ENCODE data around the gene MFGE8.

Gene MFGE8

GRCh38 chr15:88896333-88897033 lies 16.7 kb downstream of the MFGE8 start:
- Histone ChIP-seq H3K4me1 (ENCODE audit: control insufficient read depth, insufficient read depth, low read length) (peaks cover 36% of the 10 kb centered on the region), H3K9me3 (replicated peaks; ENCODE audit: low read length) (no peaks in the 10 kb centered on the region), H3K36me3 (ENCODE audit: insufficient read depth, low read length) (peaks cover 22% of the 10 kb centered on the region), H3K9ac (ENCODE audit: low read depth, low read length) (no peak overlapping the region), H3K4me3 (ENCODE audit: low read length) (no peak overlapping the region), H3K4me2 (ENCODE audit: low read length) (no peak overlapping the region), H3K27me3 (ENCODE audit: control insufficient read depth, insufficient read depth, low read length) (peaks cover 14% of the 10 kb centered on the region)

GRCh38 chr15:88894819-88895767 lies 18.1 kb downstream of the MFGE8 start, which contains the start of gene HAPLN3:
TSS of gene HAPLN3 (minus strand) at chr15:88895544. CDS start at chr15:88887298, 8,246 bp downstream.
- H3K9ac ChIP-seq (ENCODE audit: low read depth, low read length), result peak within 1 kb of the TSS; percentile 50
- peaks cover 25% of the 10 kb centered on the region for H3K4me1 ChIP-seq (ENCODE audit: control insufficient read depth, insufficient read depth, low read length)
- peaks cover 14% of the 10 kb centered on the region for H3K27me3 ChIP-seq (ENCODE audit: control insufficient read depth, insufficient read depth, low read length)
- H3K4me3 ChIP-seq (ENCODE audit: low read length), result peak within 1 kb of the TSS; percentile 67
- peaks cover 8% of the 10 kb centered on the region for H3K36me3 ChIP-seq (ENCODE audit: insufficient read depth, low read length)
- H3K4me2 ChIP-seq (ENCODE audit: low read length), result peak within 1 kb of the TSS; percentile 81
- no peaks in the 10 kb centered on the region for H3K9me3 ChIP-seq (replicated peaks; ENCODE audit: low read length)

GRCh38 chr15:88894348-88894818 lies 18.8 kb downstream of the MFGE8 start:
- Histone ChIP-seq H3K27me3 (ENCODE audit: control insufficient read depth, insufficient read depth, low read length) (peaks cover 14% of the 10 kb centered on the region), H3K4me2 (ENCODE audit: low read length) (peak overlapping the region; percentile 81), H3K36me3 (ENCODE audit: insufficient read depth, low read length) (peaks cover 3% of the 10 kb centered on the region), H3K9me3 (replicated peaks; ENCODE audit: low read length) (no peaks in the 10 kb centered on the region), H3K4me3 (ENCODE audit: low read length) (peak overlapping the region; percentile 67), H3K9ac (ENCODE audit: low read depth, low read length) (no peak overlapping the region), H3K4me1 (ENCODE audit: control insufficient read depth, insufficient read depth, low read length) (peaks cover 25% of the 10 kb centered on the region)

- peaks cover 14% of the 10 kb centered on the region for H3K27me3 ChIP-seq (ENCODE audit: control insufficient read depth, insufficient read depth, low read length)
- H3K4me1 ChIP-seq (ENCODE audit: control insufficient read depth, insufficient read depth, low read length), result peaks cover 13% of the 10 kb centered on the region
- H3K4me2 ChIP-seq (ENCODE audit: low read length), result no peak overlapping the region
- no peaks in the 10 kb centered on the region for H3K36me3 ChIP-seq (ENCODE audit: insufficient read depth, low read length)
- no peaks in the 10 kb centered on the region for H3K9me3 ChIP-seq (replicated peaks; ENCODE audit: low read length)
- no peak overlapping the region for H3K9ac ChIP-seq (ENCODE audit: low read depth, low read length)
- H3K4me3 ChIP-seq (ENCODE audit: low read length), result no peak overlapping the region
Measured at GRCh38 chr15:88891540-88892254, 21.5 kb downstream of the MFGE8 start.

GRCh38 chr15:88890495-88890894 lies 22.7 kb downstream of the MFGE8 start:
- no peaks in the 10 kb centered on the region for H3K36me3 ChIP-seq (ENCODE audit: insufficient read depth, low read length)
- H3K4me3 ChIP-seq (ENCODE audit: low read length), result no peak overlapping the region
- peaks cover 14% of the 10 kb centered on the region for H3K27me3 ChIP-seq (ENCODE audit: control insufficient read depth, insufficient read depth, low read length)
- H3K9ac ChIP-seq (ENCODE audit: low read depth, low read length), result no peak overlapping the region
- no peak overlapping the region for H3K4me2 ChIP-seq (ENCODE audit: low read length)
- no peaks in the 10 kb centered on the region for H3K9me3 ChIP-seq (replicated peaks; ENCODE audit: low read length)
- peaks cover 11% of the 10 kb centered on the region for H3K4me1 ChIP-seq (ENCODE audit: control insufficient read depth, insufficient read depth, low read length)

GRCh38 chr15:88888719-88889118 lies 24.5 kb downstream of the MFGE8 start:
- Histone ChIP-seq H3K9ac (ENCODE audit: low read depth, low read length) (no peak overlapping the region), H3K4me3 (ENCODE audit: low read length) (no peak overlapping the region), H3K9me3 (replicated peaks; ENCODE audit: low read length) (no peaks in the 10 kb centered on the region), H3K27me3 (ENCODE audit: control insufficient read depth, insufficient read depth, low read length) (no peaks in the 10 kb centered on the region), H3K4me1 (ENCODE audit: control insufficient read depth, insufficient read depth, low read length) (no peaks in the 10 kb centered on the region), H3K36me3 (ENCODE audit: insufficient read depth, low read length) (no peaks in the 10 kb centered on the region), H3K4me2 (ENCODE audit: low read length) (no peak overlapping the region)

- no peak overlapping the region for H3K4me3 ChIP-seq (ENCODE audit: low read length)
- peaks cover 8% of the 10 kb centered on the region for H3K4me1 ChIP-seq (ENCODE audit: control insufficient read depth, insufficient read depth, low read length)
- no peaks in the 10 kb centered on the region for H3K36me3 ChIP-seq (ENCODE audit: insufficient read depth, low read length)
- no peaks in the 10 kb centered on the region for H3K9me3 ChIP-seq (replicated peaks; ENCODE audit: low read length)
- no peaks in the 10 kb centered on the region for H3K27me3 ChIP-seq (ENCODE audit: control insufficient read depth, insufficient read depth, low read length)
- H3K9ac ChIP-seq (ENCODE audit: low read depth, low read length), result no peak overlapping the region
- no peak overlapping the region for H3K4me2 ChIP-seq (ENCODE audit: low read length)
Measured at GRCh38 chr15:88887068-88887580, 26.1 kb downstream of the MFGE8 start.

- Histone ChIP-seq H3K36me3 (ENCODE audit: insufficient read depth, low read length) (peaks cover 5% of the 10 kb centered on the region), H3K4me2 (ENCODE audit: low read length) (no peak overlapping the region), H3K9ac (ENCODE audit: low read depth, low read length) (no peak overlapping the region), H3K27me3 (ENCODE audit: control insufficient read depth, insufficient read depth, low read length) (no peaks in the 10 kb centered on the region), H3K9me3 (replicated peaks; ENCODE audit: low read length) (no peaks in the 10 kb centered on the region), H3K4me1 (ENCODE audit: control insufficient read depth, insufficient read depth, low read length) (peaks cover 8% of the 10 kb centered on the region), H3K4me3 (ENCODE audit: low read length) (no peak overlapping the region)
Measured at GRCh38 chr15:88882785-88883184, 30.4 kb downstream of the MFGE8 start.

GRCh38 chr15:88881775-88882174 lies 31.4 kb downstream of the MFGE8 start:
- no peaks in the 10 kb centered on the region for H3K27me3 ChIP-seq (ENCODE audit: control insufficient read depth, insufficient read depth, low read length)
- H3K4me1 ChIP-seq (ENCODE audit: control insufficient read depth, insufficient read depth, low read length), result peaks cover 8% of the 10 kb centered on the region
- H3K9me3 ChIP-seq (replicated peaks; ENCODE audit: low read length), result no peaks in the 10 kb centered on the region
- H3K4me2 ChIP-seq (ENCODE audit: low read length), result no peak overlapping the region
- H3K36me3 ChIP-seq (ENCODE audit: insufficient read depth, low read length), result peaks cover 5% of the 10 kb centered on the region
- no peak overlapping the region for H3K4me3 ChIP-seq (ENCODE audit: low read length)
- no peak overlapping the region for H3K9ac ChIP-seq (ENCODE audit: low read depth, low read length)

GRCh38 chr15:88880944-88881740 lies 32.0 kb downstream of the MFGE8 start:
- H3K36me3 ChIP-seq (ENCODE audit: insufficient read depth, low read length), result peaks cover 5% of the 10 kb centered on the region
- H3K9me3 ChIP-seq (replicated peaks; ENCODE audit: low read length), result no peaks in the 10 kb centered on the region
- H3K9ac ChIP-seq (ENCODE audit: low read depth, low read length), result no peak overlapping the region
- H3K4me2 ChIP-seq (ENCODE audit: low read length), result no peak overlapping the region
- no peaks in the 10 kb centered on the region for H3K27me3 ChIP-seq (ENCODE audit: control insufficient read depth, insufficient read depth, low read length)
- H3K4me3 ChIP-seq (ENCODE audit: low read length), result no peak overlapping the region
- peaks cover 8% of the 10 kb centered on the region for H3K4me1 ChIP-seq (ENCODE audit: control insufficient read depth, insufficient read depth, low read length)
